Ovary (tissue), 9 donors: Measurements from ENCODE around the gene GALR2. TPM values are rescaled to one million over a fixed set of nuclear protein-coding genes. Genes with fewer than 3 reads are reported as not detected.
"Not testable (repeated sequence)": the region's sequence is repeated elsewhere in the genome, so short reads cannot be mapped to it uniquely, and the experiment has no call there.

Experiments used
- DNase-seq, 5 donors: peaks; one replicate each; pipeline ENCODE4 v3.0.0-alpha.2; 2019 to 2020
- H3K27ac ChIP-seq, 2 donors: fragments of 200-600 bp; one replicate each; pipeline versions ENCODE4 v1.5.1 to v1.8.0; 2019 to 2022
- H3K27me3 ChIP-seq: fragments of 200-600 bp; one replicate; pipeline ENCODE4 v1.8.0; 2022
- H3K36me3 ChIP-seq: fragments of 200-600 bp; sonication (generic); one replicate; pipeline ENCODE4 v1.5.1; 2019
- H3K4me1 ChIP-seq: one replicate; pipeline ENCODE4 v1.8.1; 2013; ENCODE audit warnings: mild to moderate bottlenecking, moderate library complexity; ENCODE audit not compliant: insufficient read depth
- H3K4me3 ChIP-seq: fragments of 200-600 bp; sonication (generic); one replicate; pipeline ENCODE4 v1.5.1; 2017
- H3K9me3 ChIP-seq, 2 donors: fragments of 200-600 bp in 1 of 2; sonication (generic) in 1 of 2; one replicate each; pipeline versions ENCODE4 v1.5.1 to v1.8.1; 2013 to 2019; ENCODE audit warnings: mild to moderate bottlenecking in 1 of 2, moderate library complexity in 1 of 2
- CTCF ChIP-seq, 3 donors: fragments of 450-650 bp in 2 of 3; fragments of 200-600 bp in 1 of 3; IDR thresholded peaks; one replicate each; pipeline versions ENCODE4 v1.5.1 to v1.8.0; 2016 to 2022; ENCODE audit warnings: antibody characterized with exemption in 3 of 3, mild to moderate bottlenecking in 1 of 3
- EP300 ChIP-seq: sonication (generic); formaldehyde crosslinking; IDR thresholded peaks from one replicate; pipeline ENCODE4 v1.6.1; 2017; ENCODE audit warnings: antibody characterized with exemption
- POLR2A ChIP-seq: fragments of 450-650 bp; IDR thresholded peaks from one replicate; pipeline ENCODE4 v1.6.1; 2017; ENCODE audit warnings: antibody characterized with exemption, mild to moderate bottlenecking, moderate library complexity
- WGBS, 3 donors: extraction: QIAGEN DNeasy Blood & Tissue Kit in 1 of 3; methylation state at CpG; one replicate each; pipeline versions ENCODE4 v1.1.5 to v1.1.7; 2013 to 2017; 5-methylcytosine and 5-hydroxymethylcytosine counted together
- intact Hi-C, 4 donors: fragments of 100-400 bp; cut with DNase I; formaldehyde crosslinking; loops; one replicate each; pipeline versions ENCODE4 v1.11.0 to v1.15.1; 2022 to 2023
- polyA plus RNA-seq, 2 donors: library from polyadenylated mRNA; stranded (reverse); fragments of 200-250 nt in 1 of 2; fragments of 350-450 nt in 1 of 2; fragmentation: Illumina TruSeq in 1 of 2; extraction: RNeasy Lipid Tissue Mini Kit (QIAGEN cat#74804) in 1 of 2; gene quantifications; one replicate each; pipeline ENCODE4 v1.2.3, GENCODE V29; 2013 to 2014
- total RNA-seq, 7 donors: library from RNA; depleted of rRNA in 2 of 7; stranded (reverse); fragments of >200 nt in 2 of 7; fragmentation: NEBNext Ultra II Directional in 3 of 7; extraction: Animal tissue kit (Norgen Biotek cat#: 25700) in 3 of 7; gene quantifications; one replicate each; pipeline versions ENCODE4 v1.1.0 to v1.2.4, GENCODE V29; 2016 to 2023
- donor health status: DM: no; HTN: no; CAD: no; lungs with moderate emphysema.
- donor health status: DM: no; HTN: no; CAD: no.
- donor health status: Bipolar disorder and iron deficiency.
- donor health status: DM: yes; HTN: yes; CAD: no.
- donor health status: DM: no; HTN: no; CAD: no.
- donor health status: DM: yes; HTN: yes; CAD: no.

GALR2 gene
- total and polyA plus RNA-seq, 9 donors, result 0.34 TPM; not detected in 8

GRCh38 chr17:76036497-76037261 is 37.9 kb upstream of the GALR2 start:
- peaks cover 12% of the 10 kb centered on the region for H3K4me1 ChIP-seq
- no peaks in the 10 kb centered on the region for H3K27me3 ChIP-seq
- no peak overlapping the region for H3K4me3 ChIP-seq
- no peaks in the 10 kb centered on the region for H3K9me3 ChIP-seq
- WGBS, 3 donors, result 21 to 24% (median 21%) methylated on average over 20 to 22 of the region's 22 CpGs
- peak in 3 of 5 donors; percentile 39 to 63 (median 56) for DNase-seq
- TF ChIP-seq CTCF (IDR thresholded peaks at IDR 0.05) (no peak), POLR2A (no peak), EP300 (no peak)
- intact Hi-C loops, result no loop called here
- H3K27ac ChIP-seq, result no peak overlapping the region
- H3K36me3 ChIP-seq, result no peaks in the 10 kb centered on the region

- Histone ChIP-seq H3K27ac (no peak overlapping the region), H3K36me3 (no peaks in the 10 kb centered on the region), H3K4me3 (no peak overlapping the region), H3K27me3 (no peaks in the 10 kb centered on the region), H3K9me3 (no peaks in the 10 kb centered on the region), H3K4me1 (peaks cover 12% of the 10 kb centered on the region)
- intact Hi-C loops, result no loop called here
- WGBS, 3 donors, result 67 to 75% (median 69%) methylated on average over 3 of the region's 3 CpGs
- peak in 1 of 5 donors; percentile 16 for DNase-seq
- TF ChIP-seq EP300 (no peak), POLR2A (no peak), CTCF (IDR thresholded peaks at IDR 0.05) (no peak)
These were observed 36.5 kb upstream of the GALR2 start for GRCh38 chr17:76038050-76038449.

DNA sequence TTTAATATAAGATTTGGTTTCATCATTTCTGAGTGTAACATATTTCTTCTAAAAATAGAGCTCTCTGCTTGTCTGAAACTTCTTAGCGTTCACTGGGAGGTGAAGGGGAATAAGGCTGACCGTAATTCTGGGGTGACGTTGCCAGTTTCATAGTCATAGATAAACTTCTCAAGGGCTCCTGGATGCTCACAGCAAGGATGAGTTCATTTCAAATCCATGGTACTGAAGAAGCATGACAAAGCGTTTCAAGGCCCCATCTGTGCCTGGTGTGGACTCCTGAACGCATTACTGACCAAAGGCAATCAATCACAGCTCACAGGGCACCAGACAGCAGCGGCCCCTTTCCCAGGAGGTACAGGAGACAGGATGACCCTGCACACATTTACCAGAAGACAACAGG is 35.5 kb upstream of the GALR2 start:
- 64 to 67% (median 66%) methylated on average over 6 of the region's 6 CpGs for WGBS, 3 donors
- Histone ChIP-seq H3K4me3 (no peak overlapping the region), H3K27ac (no peak overlapping the region), H3K9me3 (no peaks in the 10 kb centered on the region), H3K36me3 (no peaks in the 10 kb centered on the region), H3K4me1 (peaks cover 9% of the 10 kb centered on the region), H3K27me3 (no peaks in the 10 kb centered on the region)
- DNase-seq, result peak in 1 of 5 donors; percentile 13
- TF ChIP-seq POLR2A (no peak), EP300 (no peak), CTCF (IDR thresholded peaks at IDR 0.05) (no peak)
- intact Hi-C loops, result no loop called here

DNA sequence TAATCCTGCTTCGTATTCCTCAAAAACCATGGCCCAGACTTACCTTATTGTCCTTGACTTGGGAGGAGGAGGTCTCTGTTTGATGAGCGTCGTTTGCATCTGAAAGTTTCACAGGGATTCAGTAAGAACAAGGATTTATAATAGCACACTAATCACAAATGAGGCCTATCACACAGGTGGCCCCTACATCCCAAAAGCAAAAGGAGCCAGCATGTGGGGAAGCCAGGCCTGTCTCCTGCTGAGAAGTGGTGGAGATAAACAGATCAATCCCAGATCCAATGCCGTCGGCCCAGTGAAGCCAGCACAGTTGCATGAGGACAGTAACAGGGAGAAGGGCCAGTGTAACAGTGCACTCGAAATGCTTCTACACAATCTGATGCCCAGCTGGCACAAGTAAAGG is 34.2 kb upstream of the GALR2 start:
- no peaks in the 10 kb centered on the region for H3K36me3 ChIP-seq
- no peak overlapping the region for H3K4me3 ChIP-seq
- no peak overlapping the region for H3K27ac ChIP-seq
- WGBS, 3 donors, result 60 to 67% (median 67%) methylated on average over 6 of the region's 6 CpGs
- H3K27me3 ChIP-seq, result no peaks in the 10 kb centered on the region
- peak in 1 of 5 donors; percentile 16 for DNase-seq
- H3K4me1 ChIP-seq, result peaks cover 7% of the 10 kb centered on the region
- H3K9me3 ChIP-seq, result no peaks in the 10 kb centered on the region
- TF ChIP-seq CTCF (IDR thresholded peaks at IDR 0.05), result no peak
- TF ChIP-seq POLR2A, result no peak
- TF ChIP-seq EP300, result no peak
- intact Hi-C loops, result no loop called here

- H3K36me3 ChIP-seq, H3K4me1 ChIP-seq, intact Hi-C loops, H3K9me3 ChIP-seq, H3K27me3 ChIP-seq, H3K4me3 ChIP-seq, H3K27ac ChIP-seq, DNase-seq: not testable (repeated sequence)
- WGBS, 3 donors, result 96 to 98% (median 96%) methylated on average over 3 of the region's 3 CpGs
These were observed 31.7 kb upstream of the GALR2 start for GRCh38 chr17:76042868-76043267.

- H3K9me3 ChIP-seq, H3K4me1 ChIP-seq, H3K27me3 ChIP-seq, H3K27ac ChIP-seq, intact Hi-C loops, DNase-seq, H3K4me3 ChIP-seq, H3K36me3 ChIP-seq: not testable (repeated sequence)
- 70 to 74% (median 71%) methylated on average over 11 of the region's 11 CpGs for WGBS, 3 donors
These were observed 30.0 kb upstream of the GALR2 start for GRCh38 chr17:76044475-76045007.
